Natural killer cell treated with Interleukin-12 subunit alpha and Interleukin-12 subunit beta and Interleukin-15 and Interleukin-18, amount 100 ng/mL, for 72 hours (primary cell): ENCODE data around the gene TPRA1. TPM values are rescaled to one million over a fixed set of nuclear protein-coding genes. Genes with fewer than 3 reads are reported as not detected.
A peak's percentile ranks its signal among the peaks of the same experiment; 100 is the strongest.

Experiments used
- ATAC-seq, 2 donors: fragments of 150-1000 bp; cut with Tn5 transposase in 1 of 2; sonication (Bioruptor Pico), chemical (Tn5 transposase) in 1 of 2; 2 replicates each; pipeline ENCODE4 v1.10.0; 2021
- DNase-seq: peaks from one replicate; pipeline ENCODE4 v3.0.0; 2022; ENCODE audit warnings: low spot score
- H3K27ac Mint-ChIP-seq, 2 donors: 1 replicate in 1 of 2; 2 replicates in 1 of 2; pipeline ENCODE4 v1.8.0; 2022; ENCODE audit warnings: mixed read lengths in 2 of 2, mild to moderate bottlenecking in 1 of 2, moderate library complexity in 1 of 2
- H3K27me3 Mint-ChIP-seq, 2 donors: 1 replicate in 1 of 2; 2 replicates in 1 of 2; pipeline ENCODE4 v1.8.0; 2022; ENCODE audit warnings: mixed read lengths in 2 of 2
- H3K36me3 Mint-ChIP-seq: one replicate; pipeline ENCODE4 v1.8.0; 2022; ENCODE audit warnings: mixed read lengths
- H3K4me1 Mint-ChIP-seq, 2 donors: 1 replicate in 1 of 2; 2 replicates in 1 of 2; pipeline ENCODE4 v1.8.0; 2022; ENCODE audit warnings: low read depth in 2 of 2, mixed read lengths in 2 of 2, mild to moderate bottlenecking in 1 of 2
- H3K4me3 Mint-ChIP-seq: one replicate; pipeline ENCODE4 v1.8.0; 2022; ENCODE audit warnings: mixed read lengths
- H3K9me3 Mint-ChIP-seq: 2 replicates; pipeline ENCODE4 v1.8.0; 2022; ENCODE audit warnings: mixed read lengths
- total RNA-seq, 2 donors: library from RNA; stranded (reverse); gene quantifications; one replicate each; pipeline ENCODE4 v1.2.3, GENCODE V29; 2022

Gene TPRA1
- total RNA-seq, 2 donors from 2014 or later = 29.4 to 54.9 TPM

GRCh38 chr3:127625821-127626220 lies 35.3 kb upstream of the TPRA1 start:
- Mint-ChIP-seq H3K27ac (no peak overlapping the region), H3K4me3 (peak overlapping the region; percentile 17), H3K4me1 (peaks cover 42 to 44% of the 10 kb centered on the region in 2 donors), H3K9me3 (no peaks in the 10 kb centered on the region), H3K36me3 (no peaks in the 10 kb centered on the region), H3K27me3 (peaks cover 16 to 23% of the 10 kb centered on the region in 2 donors)
- DNase-seq (no peak), ATAC-seq (no peak)

GRCh38 chr3:127624063-127624462 lies 33.5 kb upstream of the TPRA1 start:
- peaks cover 32% of the 10 kb centered on the region in 2 donors for H3K4me1 Mint-ChIP-seq
- ATAC-seq = no peak
- H3K27me3 Mint-ChIP-seq = peaks cover 7 to 14% of the 10 kb centered on the region in 2 donors
- no peak overlapping the region for H3K4me3 Mint-ChIP-seq
- H3K36me3 Mint-ChIP-seq = peaks cover 6% of the 10 kb centered on the region
- H3K27ac Mint-ChIP-seq = no peak overlapping the region
- no peaks in the 10 kb centered on the region for H3K9me3 Mint-ChIP-seq
- DNase-seq = no peak

- H3K4me1 Mint-ChIP-seq = peaks cover 25 to 28% of the 10 kb centered on the region in 2 donors
- no peak overlapping the region for H3K27ac Mint-ChIP-seq
- peaks cover 16% of the 10 kb centered on the region for H3K36me3 Mint-ChIP-seq
- H3K4me3 Mint-ChIP-seq = no peak overlapping the region
- DNase-seq = no peak
- ATAC-seq = no peak
- peaks cover 0 to 7% of the 10 kb centered on the region in 2 donors for H3K27me3 Mint-ChIP-seq
- H3K9me3 Mint-ChIP-seq = no peaks in the 10 kb centered on the region
Measured at GRCh38 chr3:127622772-127623576, 32.4 kb upstream of the TPRA1 start.

- H3K4me1 Mint-ChIP-seq = peaks cover 16 to 20% of the 10 kb centered on the region in 2 donors
- H3K27me3 Mint-ChIP-seq = no peaks in the 10 kb centered on the region
- H3K4me3 Mint-ChIP-seq = no peak overlapping the region
Measured at GRCh38 chr3:127622031-127622430, 31.5 kb upstream of the TPRA1 start.

GRCh38 chr3:127620637-127621375 lies 30.3 kb upstream of the TPRA1 start:
- ATAC-seq (no peak), DNase-seq (no peak)
- H3K27ac Mint-ChIP-seq = no peak overlapping the region
- H3K36me3 Mint-ChIP-seq = peaks cover 20% of the 10 kb centered on the region
- H3K4me3 Mint-ChIP-seq = no peak overlapping the region
- peaks cover 4 to 8% of the 10 kb centered on the region in 2 donors for H3K4me1 Mint-ChIP-seq
- H3K9me3 Mint-ChIP-seq = no peaks in the 10 kb centered on the region
- no peaks in the 10 kb centered on the region for H3K27me3 Mint-ChIP-seq

More at GRCh38 chr3:127622031-127622430, 31.5 kb upstream of the TPRA1 start:
- no peak for DNase-seq
- H3K36me3 Mint-ChIP-seq = peaks cover 16% of the 10 kb centered on the region
- no peak overlapping the region for H3K27ac Mint-ChIP-seq
- H3K9me3 Mint-ChIP-seq = no peaks in the 10 kb centered on the region
- no peak for ATAC-seq

GRCh38 chr3:127618891-127619290 lies 28.4 kb upstream of the TPRA1 start:
- H3K36me3 Mint-ChIP-seq = peaks cover 26% of the 10 kb centered on the region
- H3K27ac Mint-ChIP-seq = peak overlapping the region in 1 of 2 donors; percentile 49

GRCh38 chr3:127616836-127617605 lies 26.5 kb upstream of the TPRA1 start:
- H3K36me3 Mint-ChIP-seq = peaks cover 32% of the 10 kb centered on the region
- H3K4me1 Mint-ChIP-seq = peaks cover 7% of the 10 kb centered on the region in 2 donors
- no peaks in the 10 kb centered on the region for H3K27me3 Mint-ChIP-seq
- DNase-seq = no peak
- H3K27ac Mint-ChIP-seq = no peak overlapping the region
- no peaks in the 10 kb centered on the region for H3K9me3 Mint-ChIP-seq
- ATAC-seq = peak in 1 of 2 donors; percentile 11
- H3K4me3 Mint-ChIP-seq = no peak overlapping the region

More at GRCh38 chr3:127618891-127619290, 28.4 kb upstream of the TPRA1 start:
- DNase-seq (no peak), ATAC-seq (no peak)
- H3K9me3 Mint-ChIP-seq = no peaks in the 10 kb centered on the region
- no peaks in the 10 kb centered on the region for H3K27me3 Mint-ChIP-seq
- peaks cover 4 to 7% of the 10 kb centered on the region in 2 donors for H3K4me1 Mint-ChIP-seq
- no peak overlapping the region for H3K4me3 Mint-ChIP-seq

- H3K27me3 Mint-ChIP-seq = no peaks in the 10 kb centered on the region
- H3K4me1 Mint-ChIP-seq = peaks cover 7% of the 10 kb centered on the region in 2 donors
- DNase-seq (no peak), ATAC-seq (no peak)
- peaks cover 33% of the 10 kb centered on the region for H3K36me3 Mint-ChIP-seq
- H3K4me3 Mint-ChIP-seq = no peak overlapping the region
- no peak overlapping the region for H3K27ac Mint-ChIP-seq
- H3K9me3 Mint-ChIP-seq = no peaks in the 10 kb centered on the region
Measured at GRCh38 chr3:127615631-127616305, 25.2 kb upstream of the TPRA1 start.

GRCh38 chr3:127614928-127615589 lies 24.5 kb upstream of the TPRA1 start:
- H3K36me3 Mint-ChIP-seq = peaks cover 34% of the 10 kb centered on the region
- H3K27ac Mint-ChIP-seq = no peak overlapping the region
- H3K4me3 Mint-ChIP-seq = no peak overlapping the region
- no peaks in the 10 kb centered on the region for H3K9me3 Mint-ChIP-seq
- no peaks in the 10 kb centered on the region for H3K27me3 Mint-ChIP-seq
- peaks cover 7% of the 10 kb centered on the region in 2 donors for H3K4me1 Mint-ChIP-seq
- ATAC-seq (no peak), DNase-seq (no peak)

- H3K36me3 Mint-ChIP-seq = peaks cover 33% of the 10 kb centered on the region
- DNase-seq = no peak
- no peak overlapping the region for H3K4me3 Mint-ChIP-seq
- H3K27me3 Mint-ChIP-seq = no peaks in the 10 kb centered on the region
- H3K27ac Mint-ChIP-seq = no peak overlapping the region
- peaks cover 3 to 7% of the 10 kb centered on the region in 2 donors for H3K4me1 Mint-ChIP-seq
- no peaks in the 10 kb centered on the region for H3K9me3 Mint-ChIP-seq
- no peak for ATAC-seq
Measured at GRCh38 chr3:127613406-127613805, 22.9 kb upstream of the TPRA1 start.

GRCh38 chr3:127612966-127613365 lies 22.4 kb upstream of the TPRA1 start:
- no peak overlapping the region for H3K4me3 Mint-ChIP-seq
- H3K27ac Mint-ChIP-seq = no peak overlapping the region
- no peaks in the 10 kb centered on the region for H3K27me3 Mint-ChIP-seq
- ATAC-seq (no peak), DNase-seq (no peak)
- no peaks in the 10 kb centered on the region for H3K9me3 Mint-ChIP-seq
- peaks cover 6 to 7% of the 10 kb centered on the region in 2 donors for H3K4me1 Mint-ChIP-seq
- H3K36me3 Mint-ChIP-seq = peaks cover 32% of the 10 kb centered on the region

GRCh38 chr3:127611251-127611650 lies 20.7 kb upstream of the TPRA1 start:
- peaks cover 7 to 9% of the 10 kb centered on the region in 2 donors for H3K4me1 Mint-ChIP-seq
- H3K27ac Mint-ChIP-seq = no peak overlapping the region
- peaks cover 34% of the 10 kb centered on the region for H3K36me3 Mint-ChIP-seq
- H3K9me3 Mint-ChIP-seq = no peaks in the 10 kb centered on the region
- DNase-seq = no peak
- no peaks in the 10 kb centered on the region for H3K27me3 Mint-ChIP-seq
- no peak overlapping the region for H3K4me3 Mint-ChIP-seq
- no peak for ATAC-seq

- DNase-seq (no peak), ATAC-seq (no peak)
- Mint-ChIP-seq H3K9me3 (no peaks in the 10 kb centered on the region), H3K4me1 (peaks cover under 1 to 9% of the 10 kb centered on the region in 2 donors), H3K4me3 (no peak overlapping the region), H3K27me3 (no peaks in the 10 kb centered on the region), H3K27ac (no peak overlapping the region), H3K36me3 (peaks cover 33% of the 10 kb centered on the region)
Measured at GRCh38 chr3:127610105-127610504, 19.6 kb upstream of the TPRA1 start.
